Breast epithelium (tissue), 4 donors: ENCODE data around the gene FMR1. TPM values are rescaled to one million over a fixed set of nuclear protein-coding genes. Genes with fewer than 3 reads are reported as not detected.

Source experiments
- DNase-seq, 2 donors: peaks; one replicate each; pipeline ENCODE4 v3.0.0-alpha.2; 2019; ENCODE audit warnings: low spot score in 2 of 2
- H3K27ac ChIP-seq, 2 donors: fragments of 200-600 bp; sonication (generic) in 1 of 2; one replicate each; pipeline ENCODE4 v1.5.1; 2016 to 2019; ENCODE audit warnings: mild to moderate bottlenecking in 1 of 2
- H3K27me3 ChIP-seq, 2 donors: fragments of 200-600 bp; sonication (generic) in 1 of 2; one replicate each; pipeline versions ENCODE4 v1.5.1 to v1.6.0; 2017 to 2019; ENCODE audit warnings: control low read depth in 1 of 2, mild to moderate bottlenecking in 1 of 2
- H3K36me3 ChIP-seq: fragments of 200-600 bp; one replicate; pipeline ENCODE4 v1.5.1; 2019
- H3K4me1 ChIP-seq, 2 donors: fragments of 200-600 bp; sonication (generic); one replicate each; pipeline ENCODE4 v1.5.1; 2016 to 2019; ENCODE audit warnings: control low read depth in 1 of 2
- H3K4me3 ChIP-seq, 3 donors: fragments of 200-600 bp; sonication (generic); 1 replicate in 2 of 3; 2 replicates in 1 of 3; pipeline ENCODE4 v1.5.1; 2016 to 2019; ENCODE audit warnings: mild to moderate bottlenecking in 3 of 3, moderate library complexity in 2 of 3
- H3K9me3 ChIP-seq, 2 donors: fragments of 200-600 bp; sonication (generic) in 1 of 2; one replicate each; pipeline ENCODE4 v1.5.1; 2016 to 2019; ENCODE audit warnings: control low read depth in 1 of 2
- POLR2A ChIP-seq: fragments of 450-650 bp; IDR thresholded peaks from one replicate; pipeline ENCODE4 v1.6.1; 2016; ENCODE audit warnings: antibody characterized with exemption, mild to moderate bottlenecking, moderate library complexity
- POLR2AphosphoS5 ChIP-seq, 3 donors: sonication (generic); formaldehyde crosslinking; IDR thresholded peaks; one replicate each; pipeline ENCODE4 v1.6.1; 2017; ENCODE audit warnings: antibody characterized with exemption in 3 of 3
- intact Hi-C: fragments of 100-400 bp; cut with DNase I; formaldehyde crosslinking; loops from one replicate; pipeline ENCODE4 v1.15.1; 2023; ENCODE audit warnings: low total_unique reads
- total RNA-seq, 3 donors: library from RNA; depleted of rRNA; stranded (reverse); fragments of >200 nt; gene quantifications; one replicate each; pipeline ENCODE4 v1.1.0, GENCODE V29; 2016
- TF ChIP-seq, protein P1 (sequence below), 3 donors: fragments of 450-650 bp; IDR thresholded peaks; one replicate each; pipeline ENCODE4 v1.5.1; 2016 to 2017; ENCODE audit warnings: antibody characterized with exemption in 3 of 3, mild to moderate bottlenecking in 3 of 3, moderate library complexity in 3 of 3

FMR1 gene
- total RNA-seq, 3 donors from 2014 or later: 38.7 to 52.4 (median 40.0) TPM

DNA sequence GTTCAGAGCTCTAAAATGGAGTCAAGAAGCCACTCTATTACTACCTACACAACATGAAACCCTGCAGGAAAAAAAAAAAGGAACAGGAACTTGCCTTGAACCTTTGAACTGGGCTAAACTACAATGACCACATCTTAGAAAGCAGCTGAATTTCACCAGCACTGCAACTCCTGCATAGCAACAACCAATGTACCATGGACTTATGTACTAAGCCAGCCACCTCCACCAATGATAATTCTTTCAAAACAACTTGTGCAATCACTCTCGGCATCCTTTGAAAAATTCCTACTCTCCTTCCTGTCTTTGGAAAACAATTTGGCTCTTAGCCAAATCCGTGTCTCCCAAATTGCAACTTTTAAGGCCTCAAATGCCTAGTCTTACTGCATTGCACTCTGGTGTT, 26.8 kb upstream of the FMR1 start:
- H3K9me3 ChIP-seq: peaks cover 0 to 4% of the 10 kb centered on the region in 2 donors
- H3K36me3 ChIP-seq: no peaks in the 10 kb centered on the region
- H3K27me3 ChIP-seq: no peaks in the 10 kb centered on the region
- no peaks in the 10 kb centered on the region for H3K4me1 ChIP-seq
- no peak for DNase-seq
- TF ChIP-seq, protein P1, sequence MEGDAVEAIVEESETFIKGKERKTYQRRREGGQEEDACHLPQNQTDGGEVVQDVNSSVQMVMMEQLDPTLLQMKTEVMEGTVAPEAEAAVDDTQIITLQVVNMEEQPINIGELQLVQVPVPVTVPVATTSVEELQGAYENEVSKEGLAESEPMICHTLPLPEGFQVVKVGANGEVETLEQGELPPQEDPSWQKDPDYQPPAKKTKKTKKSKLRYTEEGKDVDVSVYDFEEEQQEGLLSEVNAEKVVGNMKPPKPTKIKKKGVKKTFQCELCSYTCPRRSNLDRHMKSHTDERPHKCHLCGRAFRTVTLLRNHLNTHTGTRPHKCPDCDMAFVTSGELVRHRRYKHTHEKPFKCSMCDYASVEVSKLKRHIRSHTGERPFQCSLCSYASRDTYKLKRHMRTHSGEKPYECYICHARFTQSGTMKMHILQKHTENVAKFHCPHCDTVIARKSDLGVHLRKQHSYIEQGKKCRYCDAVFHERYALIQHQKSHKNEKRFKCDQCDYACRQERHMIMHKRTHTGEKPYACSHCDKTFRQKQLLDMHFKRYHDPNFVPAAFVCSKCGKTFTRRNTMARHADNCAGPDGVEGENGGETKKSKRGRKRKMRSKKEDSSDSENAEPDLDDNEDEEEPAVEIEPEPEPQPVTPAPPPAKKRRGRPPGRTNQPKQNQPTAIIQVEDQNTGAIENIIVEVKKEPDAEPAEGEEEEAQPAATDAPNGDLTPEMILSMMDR (IDR thresholded peaks at IDR 0.05): no peak
- TF ChIP-seq POLR2AphosphoS5 (IDR thresholded peaks at IDR 0.05) (no peak), POLR2A (no peak)
- H3K27ac ChIP-seq: no peak overlapping the region
- no peak overlapping the region for H3K4me3 ChIP-seq
- intact Hi-C loops: no loop called here

DNA sequence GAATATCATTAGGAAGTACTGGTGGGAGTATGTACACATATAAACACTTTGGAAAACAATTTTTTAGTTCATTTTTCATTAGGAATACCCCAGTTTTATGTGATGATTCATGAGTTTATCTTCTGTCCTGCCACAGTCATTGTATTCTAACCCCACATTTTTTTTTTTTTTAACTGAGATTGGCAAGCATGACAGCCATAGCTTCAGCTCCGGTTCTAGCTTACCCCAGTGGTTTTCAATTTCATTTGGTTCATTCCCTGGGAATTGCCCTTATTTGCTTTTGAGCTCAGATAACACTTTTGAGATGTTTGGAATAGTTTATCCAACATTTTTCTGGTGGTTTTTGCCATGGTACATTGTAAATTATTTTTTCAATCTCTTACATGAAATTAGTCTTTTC, 21.0 kb upstream of the FMR1 start:
- Histone ChIP-seq H3K4me3 (no peak overlapping the region), H3K9me3 (peaks cover 0 to 4% of the 10 kb centered on the region in 2 donors), H3K4me1 (no peaks in the 10 kb centered on the region), H3K27me3 (no peaks in the 10 kb centered on the region), H3K27ac (no peak overlapping the region), H3K36me3 (no peaks in the 10 kb centered on the region)
- intact Hi-C loops: no loop called here
- DNase-seq: no peak
- TF ChIP-seq POLR2AphosphoS5 (IDR thresholded peaks at IDR 0.05) (no peak), POLR2A (no peak)
- TF ChIP-seq, protein P1 (IDR thresholded peaks at IDR 0.05): no peak

DNA sequence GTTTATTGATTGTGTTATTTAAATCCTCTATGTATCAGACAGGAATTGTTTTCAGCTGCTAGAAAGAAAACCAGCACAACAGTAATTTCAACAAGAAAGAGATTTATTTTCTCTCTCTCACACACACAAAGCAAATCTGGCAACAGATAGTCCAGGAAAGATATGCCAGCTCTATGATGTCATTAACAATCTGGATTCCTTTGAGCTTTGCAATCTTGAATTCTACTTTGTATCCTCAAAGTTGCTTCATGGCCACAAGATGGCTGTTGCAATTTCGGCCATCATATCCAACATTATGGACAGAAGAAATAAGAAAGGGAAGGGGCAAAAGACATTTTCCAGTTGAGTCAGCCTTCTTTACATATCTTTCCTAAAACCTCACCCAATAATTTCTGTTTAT, 19.8 kb upstream of the FMR1 start:
- Histone ChIP-seq H3K36me3 (no peaks in the 10 kb centered on the region), H3K27ac (no peak overlapping the region), H3K9me3 (peaks cover 1 to 4% of the 10 kb centered on the region in 2 donors), H3K4me1 (no peaks in the 10 kb centered on the region), H3K4me3 (no peak overlapping the region), H3K27me3 (no peaks in the 10 kb centered on the region)
- TF ChIP-seq POLR2A (no peak), POLR2AphosphoS5 (IDR thresholded peaks at IDR 0.05) (no peak)
- TF ChIP-seq, protein P1 (IDR thresholded peaks at IDR 0.05): no peak
- intact Hi-C loops: no loop called here
- DNase-seq: no peak

DNA sequence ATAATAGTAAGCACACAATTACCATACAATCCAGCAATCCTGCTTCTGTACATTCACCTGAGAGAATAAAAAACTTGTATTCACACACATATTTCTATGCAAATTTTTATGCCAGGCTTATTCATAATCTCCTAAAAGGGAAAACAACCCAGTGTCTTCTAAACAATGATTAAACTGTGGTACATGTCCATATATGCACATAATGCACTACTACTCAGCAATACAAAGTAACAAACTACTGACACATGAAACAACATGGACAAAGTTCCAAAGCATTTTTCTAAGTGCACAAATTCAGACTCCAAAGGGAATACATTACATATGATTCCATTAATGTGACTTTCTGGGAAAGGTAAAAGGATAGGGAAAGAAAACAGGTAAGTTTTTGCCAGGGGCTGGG, 18.0 kb upstream of the FMR1 start:
- no peak overlapping the region for H3K27ac ChIP-seq

DNA sequence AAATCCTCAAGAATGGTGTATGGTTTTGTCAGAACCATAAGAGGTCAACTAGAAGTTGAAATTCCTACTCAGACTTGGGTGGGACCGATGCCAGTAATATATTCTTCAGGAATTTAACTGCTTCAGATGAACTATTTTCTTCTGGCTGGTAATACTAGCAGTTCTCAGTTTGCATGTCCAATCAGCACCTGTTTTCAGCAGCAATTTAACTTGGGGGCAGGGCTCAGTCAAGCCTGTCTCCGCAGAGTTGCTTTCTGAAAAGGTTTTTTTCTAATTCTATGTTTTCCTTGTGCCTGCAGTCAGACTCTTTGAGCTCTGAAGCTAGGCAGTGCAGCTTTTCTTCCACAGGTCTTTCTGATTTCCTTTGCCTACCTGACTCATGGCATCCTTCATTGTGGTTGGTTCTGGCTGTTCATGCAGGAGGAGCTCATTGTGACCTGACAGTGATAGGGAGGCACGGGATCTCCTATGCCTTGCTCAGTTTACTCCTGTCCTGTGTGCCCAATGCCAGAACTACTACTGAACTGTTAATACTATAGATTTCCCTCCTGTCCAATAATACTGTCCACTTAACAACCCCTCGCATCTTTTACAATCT, 17.3 kb upstream of the FMR1 start:
- Histone ChIP-seq H3K27ac (no peak overlapping the region), H3K9me3 (peaks cover 0 to 4% of the 10 kb centered on the region in 2 donors), H3K27me3 (no peaks in the 10 kb centered on the region), H3K4me1 (no peaks in the 10 kb centered on the region), H3K36me3 (no peaks in the 10 kb centered on the region), H3K4me3 (no peak overlapping the region)
- no peak for DNase-seq
- TF ChIP-seq POLR2AphosphoS5 (IDR thresholded peaks at IDR 0.05) (no peak), POLR2A (no peak)
- TF ChIP-seq, protein P1 (IDR thresholded peaks at IDR 0.05): no peak
- intact Hi-C loops: no loop called here

More for the DNA sequence above, 18.0 kb upstream of the FMR1 start:
- intact Hi-C loops: no loop called here
- Histone ChIP-seq H3K4me1 (no peaks in the 10 kb centered on the region), H3K36me3 (no peaks in the 10 kb centered on the region), H3K4me3 (no peak overlapping the region), H3K27me3 (no peaks in the 10 kb centered on the region), H3K9me3 (peaks cover 0 to 4% of the 10 kb centered on the region in 2 donors)
- TF ChIP-seq, protein P1 (IDR thresholded peaks at IDR 0.05): no peak
- TF ChIP-seq POLR2AphosphoS5 (IDR thresholded peaks at IDR 0.05) (no peak), POLR2A (no peak)
- DNase-seq: no peak
